Uterus (tissue), 4 donors: ENCODE data around the gene FLT1. TPM values are rescaled to one million over a fixed set of nuclear protein-coding genes. Genes with fewer than 3 reads are reported as not detected.

ENCODE experiments used
- DNase-seq, 2 donors: peaks; one replicate each; pipeline ENCODE4 v3.0.0-alpha.2; 2019 to 2020
- H3K27ac ChIP-seq, 2 donors: fragments of 200-600 bp; sonication (generic); 1 replicate in 1 of 2; 2 replicates in 1 of 2; pipeline ENCODE4 v1.5.1; 2016 to 2018
- H3K27me3 ChIP-seq, 2 donors: fragments of 200-600 bp; sonication (generic); one replicate each; pipeline ENCODE4 v1.5.1; 2018 to 2019; ENCODE audit warnings: control low read depth in 1 of 2
- H3K36me3 ChIP-seq, 2 donors: fragments of 200-600 bp; sonication (generic); one replicate each; pipeline ENCODE4 v1.5.1; 2019; ENCODE audit warnings: control low read depth in 1 of 2
- H3K4me1 ChIP-seq, 2 donors: fragments of 200-600 bp; sonication (generic); one replicate each; pipeline ENCODE4 v1.5.1; 2018 to 2019; ENCODE audit warnings: control low read depth in 1 of 2
- H3K4me3 ChIP-seq, 2 donors: fragments of 200-600 bp; sonication (generic); 1 replicate in 1 of 2; 2 replicates in 1 of 2; pipeline ENCODE4 v1.5.1; 2018 to 2019; ENCODE audit warnings: mild to moderate bottlenecking in 1 of 2
- H3K9me3 ChIP-seq, 2 donors: fragments of 200-600 bp; sonication (generic); one replicate each; pipeline ENCODE4 v1.5.1; 2019; ENCODE audit warnings: control low read depth in 1 of 2
- POLR2A ChIP-seq, 2 donors: fragments of 450-650 bp; IDR thresholded peaks; one replicate each; pipeline ENCODE4 v1.6.1; 2016; ENCODE audit warnings: antibody characterized with exemption in 2 of 2, mild to moderate bottlenecking in 1 of 2, moderate library complexity in 1 of 2
- intact Hi-C: fragments of 100-400 bp; cut with DNase I; formaldehyde crosslinking; loops from one replicate; pipeline ENCODE4 v1.15.1; 2023; ENCODE audit warnings: low total_unique reads
- total RNA-seq, 4 donors: library from RNA; depleted of rRNA in 3 of 4; stranded (reverse); fragments of >200 nt in 3 of 4; gene quantifications; one replicate each; pipeline versions ENCODE4 v1.1.0 to v1.2.4, GENCODE V29; 2014 to 2023
- TF ChIP-seq, protein P1 (sequence below), 4 experiments: fragments of 200-600 bp in 2 of 4; fragments of 450-650 bp in 2 of 4; sonication (generic) in 2 of 4; IDR thresholded peaks; one replicate each; pipeline ENCODE4 v1.5.1; 2016 to 2019; ENCODE audit warnings: antibody characterized with exemption in 4 of 4, mild to moderate bottlenecking in 2 of 4, moderate library complexity in 1 of 4
- donor health status: DM: yes; HTN: yes; CAD: no.

Gene FLT1
- total RNA-seq, 4 donors from 2014 or later, result 53.2 to 95.3 (median 62.0) TPM

GRCh38 chr13:28286263-28286662 lies 208.7 kb downstream of the FLT1 start:
- TF ChIP-seq, protein P1, sequence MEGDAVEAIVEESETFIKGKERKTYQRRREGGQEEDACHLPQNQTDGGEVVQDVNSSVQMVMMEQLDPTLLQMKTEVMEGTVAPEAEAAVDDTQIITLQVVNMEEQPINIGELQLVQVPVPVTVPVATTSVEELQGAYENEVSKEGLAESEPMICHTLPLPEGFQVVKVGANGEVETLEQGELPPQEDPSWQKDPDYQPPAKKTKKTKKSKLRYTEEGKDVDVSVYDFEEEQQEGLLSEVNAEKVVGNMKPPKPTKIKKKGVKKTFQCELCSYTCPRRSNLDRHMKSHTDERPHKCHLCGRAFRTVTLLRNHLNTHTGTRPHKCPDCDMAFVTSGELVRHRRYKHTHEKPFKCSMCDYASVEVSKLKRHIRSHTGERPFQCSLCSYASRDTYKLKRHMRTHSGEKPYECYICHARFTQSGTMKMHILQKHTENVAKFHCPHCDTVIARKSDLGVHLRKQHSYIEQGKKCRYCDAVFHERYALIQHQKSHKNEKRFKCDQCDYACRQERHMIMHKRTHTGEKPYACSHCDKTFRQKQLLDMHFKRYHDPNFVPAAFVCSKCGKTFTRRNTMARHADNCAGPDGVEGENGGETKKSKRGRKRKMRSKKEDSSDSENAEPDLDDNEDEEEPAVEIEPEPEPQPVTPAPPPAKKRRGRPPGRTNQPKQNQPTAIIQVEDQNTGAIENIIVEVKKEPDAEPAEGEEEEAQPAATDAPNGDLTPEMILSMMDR (IDR thresholded peaks at IDR 0.05), result no peak
- TF ChIP-seq POLR2A (IDR thresholded peaks at IDR 0.05), result no peak
- intact Hi-C loops, result no loop called here
- H3K4me1 ChIP-seq, result no peaks in the 10 kb centered on the region
- no peak overlapping the region for H3K27ac ChIP-seq
- no peak for DNase-seq
- no peaks in the 10 kb centered on the region for H3K27me3 ChIP-seq
- no peaks in the 10 kb centered on the region for H3K9me3 ChIP-seq
- no peak overlapping the region for H3K4me3 ChIP-seq
- H3K36me3 ChIP-seq, result no peaks in the 10 kb centered on the region

GRCh38 chr13:28283600-28283999 lies 211.3 kb downstream of the FLT1 start:
- intact Hi-C loops, result no loop called here
- Histone ChIP-seq H3K27me3 (no peaks in the 10 kb centered on the region), H3K4me1 (no peaks in the 10 kb centered on the region), H3K9me3 (no peaks in the 10 kb centered on the region), H3K4me3 (no peak overlapping the region), H3K27ac (no peak overlapping the region), H3K36me3 (no peaks in the 10 kb centered on the region)
- TF ChIP-seq POLR2A (IDR thresholded peaks at IDR 0.05), result no peak
- TF ChIP-seq, protein P1 (IDR thresholded peaks at IDR 0.05), result no peak
- DNase-seq, result no peak

GRCh38 chr13:28282451-28282850 lies 212.5 kb downstream of the FLT1 start:
- intact Hi-C loops, result no loop called here
- no peaks in the 10 kb centered on the region for H3K36me3 ChIP-seq

DNA sequence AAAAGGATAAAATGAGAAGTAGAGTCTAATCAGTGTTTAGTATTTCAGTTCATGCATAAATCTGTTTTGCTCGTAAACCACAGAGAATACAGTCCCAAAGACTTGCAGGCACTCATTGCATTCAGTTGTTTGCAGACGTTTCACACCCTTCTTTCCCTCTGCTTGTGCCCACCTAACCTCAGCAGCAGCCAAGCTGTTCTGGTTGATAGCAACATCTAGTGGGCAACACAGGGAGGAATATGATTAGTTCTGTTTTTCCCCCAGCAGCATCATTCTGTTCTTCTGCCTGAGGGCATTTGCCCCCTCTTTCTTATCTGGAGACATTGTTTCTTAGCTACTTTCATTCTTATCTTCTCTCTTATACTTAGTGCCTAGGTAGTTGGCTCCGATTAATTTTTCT lies 221.0 kb downstream of the FLT1 start:
- H3K9me3 ChIP-seq, result no peaks in the 10 kb centered on the region
- H3K27ac ChIP-seq, result no peak overlapping the region
- TF ChIP-seq, protein P1 (IDR thresholded peaks at IDR 0.05), result no peak
- no peak for TF ChIP-seq POLR2A (IDR thresholded peaks at IDR 0.05)
- no peaks in the 10 kb centered on the region for H3K4me1 ChIP-seq
- intact Hi-C loops, result no loop called here
- no peaks in the 10 kb centered on the region for H3K27me3 ChIP-seq
- no peaks in the 10 kb centered on the region for H3K36me3 ChIP-seq
- DNase-seq, result no peak
- no peak overlapping the region for H3K4me3 ChIP-seq

More at GRCh38 chr13:28282451-28282850, 212.5 kb downstream of the FLT1 start:
- no peak overlapping the region for H3K4me3 ChIP-seq
- DNase-seq, result no peak
- no peaks in the 10 kb centered on the region for H3K9me3 ChIP-seq
- no peak for TF ChIP-seq POLR2A (IDR thresholded peaks at IDR 0.05)
- TF ChIP-seq, protein P1 (IDR thresholded peaks at IDR 0.05), result no peak
- no peaks in the 10 kb centered on the region for H3K4me1 ChIP-seq
- no peaks in the 10 kb centered on the region for H3K27me3 ChIP-seq
- no peak overlapping the region for H3K27ac ChIP-seq

- TF ChIP-seq POLR2A (IDR thresholded peaks at IDR 0.05), result no peak
- TF ChIP-seq, protein P1 (IDR thresholded peaks at IDR 0.05), result no peak
- H3K4me1 ChIP-seq, result no peaks in the 10 kb centered on the region
- no peaks in the 10 kb centered on the region for H3K36me3 ChIP-seq
- intact Hi-C loops, result no loop called here
- no peak overlapping the region for H3K4me3 ChIP-seq
- no peaks in the 10 kb centered on the region for H3K27me3 ChIP-seq
- H3K9me3 ChIP-seq, result no peaks in the 10 kb centered on the region
- no peak overlapping the region for H3K27ac ChIP-seq
- no peak for DNase-seq
Observed at GRCh38 chr13:28271056-28271840, 223.7 kb downstream of the FLT1 start.
